ENCODE results near the gene RFX3.

RFX3 gene

GRCh38 chr9:3359048-3359692 is 166.6 kb downstream of the RFX3 start:
- H3K4me3 ChIP-seq (replicated peaks; ENCODE audit: low read depth, low read length): no peak overlapping the region
- no peak for DNase-seq (ENCODE audit: extremely low read depth, low read depth)
- no peak for TF ChIP-seq CTCF (IDR thresholded peaks at IDR 0.05; ENCODE audit: low read depth, low read length, missing control alignments)

GRCh38 chr9:3348169-3348568 is 177.6 kb downstream of the RFX3 start:
- no peak for DNase-seq (ENCODE audit: extremely low read depth, low read depth)
- no peak overlapping the region for H3K4me3 ChIP-seq (replicated peaks; ENCODE audit: low read depth, low read length)
- no peak for TF ChIP-seq CTCF (IDR thresholded peaks at IDR 0.05; ENCODE audit: low read depth, low read length, missing control alignments)

- no peak for DNase-seq (ENCODE audit: extremely low read depth, low read depth)
Measured at GRCh38 chr9:3346549-3346948, 179.3 kb downstream of the RFX3 start.

GRCh38 chr9:3343671-3344070 is 182.1 kb downstream of the RFX3 start:
- H3K4me3 ChIP-seq (replicated peaks; ENCODE audit: low read depth, low read length): no peak overlapping the region
- no peak for DNase-seq (ENCODE audit: extremely low read depth, low read depth)
- no peak for TF ChIP-seq CTCF (IDR thresholded peaks at IDR 0.05; ENCODE audit: low read depth, low read length, missing control alignments)

More at GRCh38 chr9:3346549-3346948, 179.3 kb downstream of the RFX3 start:
- no peak overlapping the region for H3K4me3 ChIP-seq (replicated peaks; ENCODE audit: low read depth, low read length)
- no peak for TF ChIP-seq CTCF (IDR thresholded peaks at IDR 0.05; ENCODE audit: low read depth, low read length, missing control alignments)

GRCh38 chr9:3342159-3342777 is 183.5 kb downstream of the RFX3 start:
- TF ChIP-seq CTCF (IDR thresholded peaks at IDR 0.05; ENCODE audit: low read depth, low read length, missing control alignments): no peak
- no peak for DNase-seq (ENCODE audit: extremely low read depth, low read depth)
- no peak overlapping the region for H3K4me3 ChIP-seq (replicated peaks; ENCODE audit: low read depth, low read length)

- DNase-seq (ENCODE audit: extremely low read depth, low read depth): peak; percentile 29
- no peak overlapping the region for H3K4me3 ChIP-seq (replicated peaks; ENCODE audit: low read depth, low read length)
- TF ChIP-seq CTCF (IDR thresholded peaks at IDR 0.05; ENCODE audit: low read depth, low read length, missing control alignments): no peak
Measured at GRCh38 chr9:3337515-3338225, 188.1 kb downstream of the RFX3 start.
